COR-L47 (cell line): Measurements from ENCODE around the gene FAM236C.
"Not testable (repeated sequence)": the region's sequence is repeated elsewhere in the genome, so short reads cannot be mapped to it uniquely, and the experiment has no call there.

Source experiments
- DNase-seq: peaks from one replicate; lab custom pipeline; 2025; lab: John Stamatoyannopoulos, UW

FAM236C gene

DNA sequence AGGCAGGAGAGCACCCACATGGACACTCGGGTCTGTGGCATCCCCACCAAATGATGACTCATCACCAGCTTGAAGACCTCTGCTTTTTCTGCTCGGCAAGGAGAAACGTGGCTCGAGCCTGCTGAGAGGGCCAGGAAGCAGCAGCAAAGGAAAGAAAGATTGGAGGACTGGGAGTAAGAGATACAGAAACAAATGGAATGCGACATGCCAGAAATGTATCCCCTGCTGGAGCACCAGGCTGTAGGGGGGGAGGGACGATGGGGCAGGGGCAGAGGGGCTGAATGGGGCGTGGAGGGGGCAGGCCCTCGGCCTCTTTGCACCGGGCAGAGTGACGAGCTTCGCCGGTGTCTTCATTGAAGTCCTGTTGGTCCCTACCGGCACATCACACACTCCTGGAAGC lies at the start of gene FAM236C:
Gene FAM236C, plus strand, starts transcription at position 301 of the 400 bp plus-strand sequence. CDS start 100 bp downstream, outside the sequence.
- DNase-seq = not testable (repeated sequence)

DNA sequence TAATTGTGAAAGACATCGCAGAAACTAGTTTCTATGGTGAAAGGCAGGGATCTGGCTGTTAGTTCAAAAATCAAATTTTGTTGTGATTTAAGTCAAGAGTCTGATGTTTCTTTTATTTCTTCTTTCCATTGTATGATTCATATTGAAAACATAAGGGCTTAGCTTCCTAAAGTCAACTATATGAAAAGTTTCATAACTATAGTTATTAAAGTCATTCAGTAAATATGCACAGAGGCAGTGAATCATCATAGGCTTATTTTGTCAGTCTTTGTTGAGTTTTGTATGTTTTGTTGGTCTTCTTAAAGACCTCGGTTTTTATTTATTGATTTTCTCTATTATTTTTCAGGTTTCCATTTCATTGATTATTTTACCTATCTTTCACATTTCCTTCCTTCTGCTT lies 29.5 kb upstream of the FAM236C start:
- not testable (repeated sequence) for DNase-seq

GRCh38 chrX:72889740-72890139 lies 22.7 kb upstream of the FAM236C start:
- not testable (repeated sequence) for DNase-seq

- DNase-seq = not testable (repeated sequence)
These were observed 3.7 kb downstream of the FAM236C start for GRCh38 chrX:72916096-72916495.

GRCh38 chrX:72932283-72932682 lies 19.9 kb downstream of the FAM236C start:
- not testable (repeated sequence) for DNase-seq

GRCh38 chrX:72936455-72936854 lies 24.0 kb downstream of the FAM236C start:
- not testable (repeated sequence) for DNase-seq

- not testable (repeated sequence) for DNase-seq
These were observed 24.6 kb downstream of the FAM236C start for GRCh38 chrX:72936882-72937455.

GRCh38 chrX:72937906-72938305 lies 25.5 kb downstream of the FAM236C start, which contains the start of gene FAM236A:
TSS of gene FAM236A (plus strand) at chrX:72938206. CDS start at chrX:72938263, 57 bp downstream.
- DNase-seq = not testable (repeated sequence)

DNA sequence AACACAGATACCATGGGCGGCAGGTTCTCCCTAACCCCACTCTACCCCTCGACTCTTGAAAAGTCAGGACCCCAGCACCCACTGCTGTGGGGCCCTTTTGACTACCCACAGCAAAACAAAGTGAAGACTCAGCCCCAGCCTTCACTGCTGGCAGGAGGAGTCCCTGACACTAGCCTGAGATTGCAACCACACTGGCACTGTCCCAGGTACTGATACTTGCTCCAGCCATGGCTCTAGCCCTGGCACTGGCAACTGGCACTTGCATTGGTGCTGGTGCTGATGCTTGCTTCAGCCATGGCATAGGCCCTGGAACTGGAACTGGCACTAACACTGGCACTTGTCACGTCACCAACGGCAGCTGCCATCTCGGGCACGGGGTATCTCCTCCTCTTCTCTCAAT lies 29.9 kb downstream of the FAM236C start:
- not testable (repeated sequence) for DNase-seq

- DNase-seq = not testable (repeated sequence)
These were observed 30.8 kb downstream of the FAM236C start for GRCh38 chrX:72943035-72943818.

DNA sequence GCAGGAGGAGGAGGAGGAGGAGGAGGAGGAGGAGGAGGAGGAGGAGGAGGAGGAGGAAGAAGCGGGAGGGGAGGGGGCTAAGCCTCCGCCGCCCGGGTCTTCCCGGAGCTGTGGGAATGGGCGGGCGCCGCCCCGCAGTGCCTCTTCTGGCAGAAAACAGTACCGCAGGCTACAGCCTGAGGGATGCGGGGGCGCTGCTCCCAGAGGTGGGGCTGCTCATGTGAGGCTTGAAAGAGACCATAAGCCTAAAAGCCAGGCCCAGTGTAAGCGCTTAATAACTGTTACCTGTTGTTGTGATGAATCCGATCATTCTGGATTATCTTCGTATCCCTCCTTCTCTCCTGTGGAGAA lies 31.4 kb downstream of the FAM236C start, which contains the start of gene DMRTC1:
Gene DMRTC1, minus strand, starts transcription at position 19 of the 351 bp plus-strand sequence. CDS start 68,143 bp downstream, outside the sequence.
- not testable (repeated sequence) for DNase-seq

GRCh38 chrX:72959971-72960370 lies 47.6 kb downstream of the FAM236C start:
- not testable (repeated sequence) for DNase-seq
